Fibroblast of lung (primary cell): ENCODE data around the gene OR10D3.

ENCODE experiments used
- CTCF ChIP-seq, 2 donors: IDR thresholded peaks in 1 of 2; conservative IDR thresholded peaks in 1 of 2; 1 replicate in 1 of 2; 2 replicates in 1 of 2; pipeline ENCODE4 v1.5.1; 2011 to 2012; ENCODE audit warnings: low read length in 2 of 2, control low read depth in 1 of 2, inconsistent platforms in 1 of 2, low read depth in 1 of 2, mild to moderate bottlenecking in 1 of 2
- EZH2 ChIP-seq: IDR thresholded peaks from 2 replicates; pipeline ENCODE4 v1.5.1; 2012; ENCODE audit warnings: low read length, control low read depth, mild to moderate bottlenecking; ENCODE audit errors: missing control alignments

GRCh38 chr11:124222407-124222806 is 39.3 kb downstream of the OR10D3 start:
- no peak for TF ChIP-seq CTCF (conservative IDR thresholded peaks at IDR 0.05 in 1 of 2, IDR thresholded peaks at IDR 0.05 in 1 of 2; ENCODE audit: low read depth in 1 of 2, low read length in 2 of 2)
- TF ChIP-seq EZH2: no peak
